NCI-H345 (cell line): ENCODE results near the gene IRF2.
A peak's percentile ranks its signal among the peaks of the same experiment; 100 is the strongest.

Source experiments
- DNase-seq: peaks from one replicate; lab custom pipeline; 2025; lab: John Stamatoyannopoulos, UW

IRF2 gene

DNA sequence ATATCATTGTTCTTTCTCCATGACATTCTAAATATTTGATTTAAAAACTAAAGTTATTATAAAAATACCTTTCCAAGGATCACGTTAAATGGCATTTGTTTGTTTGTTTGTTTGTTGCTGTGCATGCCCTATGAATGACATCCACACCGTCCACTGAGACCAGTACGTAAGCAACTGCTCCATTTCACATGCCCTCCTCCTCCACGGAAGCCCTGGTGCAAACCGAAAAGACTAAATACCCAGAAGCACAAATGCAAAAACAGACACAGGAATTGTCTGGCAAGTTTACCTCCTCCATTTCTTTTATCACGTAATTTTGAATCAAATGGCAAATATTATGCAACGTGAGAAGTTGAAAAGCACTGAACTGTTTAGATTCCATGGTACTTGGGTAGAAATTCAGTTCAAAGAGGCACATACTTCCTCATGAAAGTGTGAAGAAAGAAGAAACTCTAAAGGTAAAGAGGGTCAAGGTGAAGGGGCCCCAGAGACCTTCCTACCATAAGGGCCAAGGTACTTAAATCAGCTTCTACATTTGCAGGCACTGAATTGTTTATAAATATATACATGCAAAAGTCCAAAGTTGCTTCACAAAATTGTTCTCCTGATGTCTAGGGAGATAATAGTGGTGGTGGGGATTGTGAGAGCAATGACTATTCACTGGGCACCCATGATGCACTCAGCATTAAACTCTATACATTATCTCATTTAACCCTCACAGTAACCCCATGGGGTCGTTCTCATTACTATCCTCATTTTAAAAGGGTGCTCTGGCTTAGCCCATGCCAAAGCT is 23.4 kb downstream of the IRF2 start:
- DNase-seq, result no peak

DNA sequence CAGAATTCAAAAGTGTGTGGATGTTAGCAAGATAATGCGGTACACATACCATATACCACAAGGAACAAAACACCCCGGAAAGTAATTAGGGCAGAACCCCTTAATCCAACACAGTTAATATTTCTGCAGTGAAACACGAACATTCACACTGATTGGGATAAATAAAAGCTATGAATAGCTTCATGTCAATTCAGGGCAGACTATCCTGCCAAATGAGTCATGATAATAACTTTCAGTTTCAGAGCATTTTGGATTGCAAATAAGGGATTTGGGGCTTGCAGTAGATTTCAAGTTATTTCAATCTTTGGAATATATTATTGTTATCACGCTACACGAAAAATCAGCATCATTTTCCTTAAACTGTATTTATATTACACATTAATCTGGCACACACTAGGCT is 24.3 kb downstream of the IRF2 start:
- no peak for DNase-seq

DNA sequence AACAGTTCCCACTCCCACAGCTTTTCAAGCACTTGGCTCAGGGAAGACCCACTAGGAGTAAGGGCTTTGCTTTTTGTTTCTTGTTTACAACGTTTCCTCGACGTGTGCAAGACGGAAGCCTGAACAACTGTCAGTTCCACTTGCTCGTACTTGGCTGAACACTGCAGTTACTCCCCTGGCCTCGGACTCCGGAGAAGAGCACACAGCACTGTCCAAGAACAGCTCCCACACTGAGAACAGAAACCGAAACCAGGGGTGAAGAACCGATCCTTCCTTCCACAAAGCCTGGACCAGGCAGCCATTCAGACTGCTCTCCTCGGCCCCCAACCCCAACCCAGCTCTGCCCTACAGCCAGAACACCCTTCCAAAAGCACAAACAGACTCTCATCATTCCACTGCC is 25.5 kb downstream of the IRF2 start:
- DNase-seq, result no peak

DNA sequence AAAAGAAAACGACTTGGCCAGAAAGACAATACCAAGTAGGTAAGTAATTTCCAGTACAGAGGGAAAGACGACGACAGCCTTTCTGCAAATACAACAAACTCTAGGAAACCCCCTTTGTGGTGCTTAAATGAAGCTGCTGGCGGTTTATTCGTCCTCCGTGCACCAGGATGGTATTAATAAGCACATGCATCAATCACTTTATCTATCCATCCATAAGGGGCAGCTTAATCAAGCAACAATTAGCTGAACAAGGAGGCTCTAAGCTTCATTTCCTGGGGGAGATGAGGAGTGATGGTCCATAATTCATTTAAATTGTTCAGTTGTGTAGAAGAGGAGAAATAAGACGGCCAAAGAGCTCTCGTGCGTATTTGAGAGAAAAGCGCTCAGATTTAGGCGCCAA is 26.2 kb downstream of the IRF2 start:
- DNase-seq, result no peak

DNA sequence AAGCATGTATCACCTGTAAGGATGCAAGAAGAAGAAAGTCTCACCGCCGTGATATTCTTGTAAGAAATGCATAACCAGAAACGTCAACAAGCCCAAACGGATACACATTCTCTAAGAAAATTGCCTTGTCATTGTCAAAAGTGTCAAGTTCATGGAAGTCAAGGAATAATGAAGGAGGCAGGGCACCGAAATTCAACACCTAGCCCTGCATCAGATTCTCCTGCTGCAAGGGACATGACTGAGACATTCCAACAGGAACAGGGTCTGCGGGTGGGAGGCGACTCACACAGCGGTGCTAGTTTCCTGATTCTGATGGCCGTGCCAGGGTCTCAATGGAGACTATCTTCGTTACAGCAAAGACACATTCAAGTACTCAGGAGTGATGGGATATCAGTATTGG is 26.7 kb downstream of the IRF2 start:
- no peak for DNase-seq

DNA sequence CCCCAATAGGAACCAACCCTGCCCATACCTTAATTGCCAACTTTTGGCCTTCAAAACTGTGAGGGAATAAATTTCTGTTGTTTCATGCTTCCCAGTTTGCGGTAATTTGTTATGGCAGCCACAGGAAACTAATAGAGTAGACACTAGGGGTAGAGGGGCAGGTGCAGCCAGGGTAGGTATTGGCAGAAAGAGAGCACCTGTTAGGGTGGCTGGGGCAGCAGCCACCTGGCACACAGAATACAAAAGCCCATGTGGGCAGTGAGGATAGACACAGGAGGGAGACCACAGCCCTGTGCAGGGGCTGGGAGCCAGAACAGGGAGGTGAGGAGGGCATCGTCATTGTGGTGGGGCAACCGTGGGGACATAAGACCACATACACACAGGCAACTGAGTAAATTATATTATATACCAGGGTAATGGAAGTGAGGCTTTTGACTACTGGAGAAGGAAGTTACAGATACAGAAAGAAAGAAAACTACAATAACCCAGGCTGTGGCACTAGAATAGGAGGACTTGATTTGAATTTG is 28.2 kb downstream of the IRF2 start:
- DNase-seq, result no peak

DNA sequence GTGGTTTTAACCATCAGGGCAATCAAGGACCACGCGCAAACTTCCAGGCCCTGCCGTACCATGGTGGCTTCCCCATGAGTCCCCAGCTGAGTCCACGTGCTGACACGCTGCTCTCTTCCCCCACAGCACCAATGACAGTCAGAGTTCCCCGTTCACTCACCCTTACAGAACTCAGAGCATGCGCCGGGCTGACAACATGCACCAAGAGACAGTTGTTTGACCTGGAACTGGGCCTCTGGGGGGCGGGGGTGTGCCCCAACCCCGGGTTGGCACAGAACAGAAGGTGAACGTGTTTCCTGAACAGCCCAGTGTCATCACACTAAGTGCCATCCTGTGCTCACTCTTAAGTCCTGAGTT is 29.4 kb downstream of the IRF2 start:
- DNase-seq, result no peak

DNA sequence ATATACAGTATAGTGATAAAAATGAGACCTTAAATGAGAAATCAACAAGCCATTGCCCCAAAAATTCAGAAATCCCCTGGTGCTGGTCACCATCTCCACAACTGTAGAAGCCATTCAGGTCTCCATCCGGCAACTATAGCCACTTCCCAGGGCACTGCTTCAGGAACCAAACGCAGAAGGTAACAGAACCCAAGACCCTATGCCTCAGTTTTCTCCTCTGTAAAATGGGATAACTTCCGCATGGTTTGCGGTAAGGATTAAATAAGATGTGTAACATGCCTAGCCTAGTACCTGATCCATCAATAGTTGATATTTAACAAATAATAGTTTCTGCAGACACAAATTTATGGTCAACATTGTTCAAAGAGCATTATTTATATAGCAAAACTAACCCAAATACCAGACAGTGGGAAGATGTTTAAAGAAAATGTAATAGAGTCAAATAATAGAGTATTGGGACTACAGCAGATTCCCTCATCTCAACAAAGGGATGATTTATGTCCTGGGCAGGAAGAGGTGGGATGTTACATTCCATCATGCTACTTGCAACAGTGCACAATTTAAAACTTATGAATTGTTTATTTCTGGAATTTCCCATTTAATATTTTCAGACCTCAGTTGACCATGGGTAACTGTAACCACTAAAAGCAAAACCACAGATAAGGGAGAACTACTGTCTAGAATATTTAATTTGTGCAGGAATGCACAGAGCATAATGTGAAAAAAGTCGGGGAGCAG is 30.0 kb downstream of the IRF2 start:
- no peak for DNase-seq

DNA sequence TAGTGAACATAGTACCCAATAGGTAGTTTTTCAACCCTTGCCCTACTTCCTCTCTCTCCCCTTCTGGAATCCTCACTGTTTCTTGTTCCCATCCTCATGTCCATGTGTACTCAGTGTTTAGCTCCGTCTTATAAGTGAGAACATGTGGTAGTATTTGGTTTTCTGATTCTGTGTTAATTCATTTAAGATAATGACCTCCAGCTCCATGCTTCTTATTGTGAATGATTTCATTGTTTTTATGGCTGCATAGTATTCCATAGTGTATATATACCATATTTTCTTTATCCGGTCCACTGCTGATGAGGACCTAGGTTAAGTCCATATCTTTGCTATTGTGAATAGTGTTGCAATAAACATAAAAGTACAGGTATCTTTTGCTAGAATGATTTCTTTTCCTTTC is 31.0 kb downstream of the IRF2 start:
- DNase-seq, result no peak

DNA sequence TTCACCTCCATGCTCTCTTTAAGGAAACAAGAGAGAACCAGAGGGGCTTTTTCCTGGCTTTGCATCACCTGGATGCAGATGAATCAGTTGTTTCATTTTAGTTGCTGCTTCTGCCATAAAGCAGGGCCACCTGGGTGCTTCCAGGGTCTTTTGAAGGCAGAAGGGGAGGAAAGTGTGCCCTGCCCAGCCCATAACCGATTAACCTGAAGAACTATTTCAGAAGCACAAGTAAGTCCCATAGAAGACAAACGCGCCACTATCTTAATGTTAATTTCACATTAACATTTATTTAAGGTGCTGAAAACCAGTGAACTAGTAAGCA is 32.1 kb downstream of the IRF2 start:
- no peak for DNase-seq

DNA sequence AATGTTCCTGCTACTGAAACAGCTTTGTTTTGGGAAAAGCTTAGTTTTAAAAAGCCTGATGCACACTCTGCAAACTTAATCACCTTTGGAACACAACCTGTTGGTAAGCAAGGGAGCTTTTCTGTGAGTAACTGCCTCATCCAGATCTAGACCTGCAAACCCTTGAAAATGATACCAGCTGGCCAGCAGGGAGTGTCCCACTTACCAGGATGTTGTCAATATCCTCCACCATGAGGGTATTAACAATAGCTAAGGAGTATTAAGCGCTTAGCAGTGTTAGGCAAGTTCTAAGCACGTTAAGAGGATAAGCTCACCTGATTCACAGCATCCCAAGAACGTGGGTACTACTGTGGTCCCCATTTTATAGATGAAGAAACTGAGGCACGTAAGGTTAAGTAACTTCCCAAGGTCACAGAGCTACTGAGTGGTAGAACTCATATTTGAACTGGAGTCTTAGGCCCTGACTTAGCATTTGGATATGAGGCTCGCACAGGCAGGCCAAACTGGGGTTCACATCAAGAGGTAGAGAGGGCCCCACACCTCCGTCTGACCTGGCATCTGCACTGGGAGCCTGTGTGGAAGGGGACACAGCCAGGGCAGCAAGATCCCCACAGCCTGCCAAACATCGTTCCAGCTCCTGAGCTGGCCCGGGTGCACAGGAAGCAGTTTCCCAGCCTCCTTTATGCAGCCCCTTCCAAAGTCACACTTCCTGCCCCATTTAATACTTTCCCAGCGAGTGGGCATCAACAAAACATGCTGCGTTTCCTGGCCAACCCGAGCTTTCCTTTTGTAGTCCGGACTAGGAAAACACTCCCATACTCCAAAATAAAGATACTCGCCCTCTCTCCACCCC is 32.7 kb downstream of the IRF2 start:
- no peak for DNase-seq

DNA sequence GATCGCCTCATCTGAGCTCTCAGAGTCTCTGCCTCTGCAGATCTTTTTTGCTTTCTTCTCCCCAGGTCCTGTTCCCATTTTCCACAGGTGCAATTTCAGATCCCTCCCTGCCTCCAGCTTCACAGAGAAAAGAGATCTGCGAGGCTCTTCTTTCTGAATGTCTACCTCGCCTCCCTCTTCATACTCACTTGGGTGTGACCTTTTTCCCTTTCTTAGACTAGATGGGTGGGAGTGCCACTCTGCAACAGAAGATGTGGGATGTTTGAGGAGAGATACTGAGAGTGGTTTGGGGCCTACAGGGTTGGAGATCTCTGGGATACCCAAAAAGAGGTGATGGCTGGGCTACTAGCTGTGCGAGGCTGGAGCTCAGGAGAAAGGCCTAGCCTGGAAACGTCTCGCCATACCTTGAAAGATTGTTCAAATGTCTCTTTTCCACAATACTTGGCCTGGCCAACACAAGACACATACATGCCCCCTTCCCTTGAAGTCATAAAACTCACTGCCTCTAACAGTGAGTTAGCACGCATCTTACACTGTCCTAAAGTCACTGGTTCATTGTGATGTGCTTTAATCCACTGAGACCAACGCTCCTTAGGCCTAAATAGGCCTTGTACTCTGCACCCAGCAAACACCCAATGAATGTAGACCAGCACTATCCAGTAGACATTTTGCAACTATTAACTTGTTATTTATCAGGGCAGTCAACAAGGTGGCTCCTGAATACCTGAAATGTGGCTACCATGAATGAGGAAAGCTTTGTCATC is 33.6 kb downstream of the IRF2 start:
- DNase-seq, result no peak

DNA sequence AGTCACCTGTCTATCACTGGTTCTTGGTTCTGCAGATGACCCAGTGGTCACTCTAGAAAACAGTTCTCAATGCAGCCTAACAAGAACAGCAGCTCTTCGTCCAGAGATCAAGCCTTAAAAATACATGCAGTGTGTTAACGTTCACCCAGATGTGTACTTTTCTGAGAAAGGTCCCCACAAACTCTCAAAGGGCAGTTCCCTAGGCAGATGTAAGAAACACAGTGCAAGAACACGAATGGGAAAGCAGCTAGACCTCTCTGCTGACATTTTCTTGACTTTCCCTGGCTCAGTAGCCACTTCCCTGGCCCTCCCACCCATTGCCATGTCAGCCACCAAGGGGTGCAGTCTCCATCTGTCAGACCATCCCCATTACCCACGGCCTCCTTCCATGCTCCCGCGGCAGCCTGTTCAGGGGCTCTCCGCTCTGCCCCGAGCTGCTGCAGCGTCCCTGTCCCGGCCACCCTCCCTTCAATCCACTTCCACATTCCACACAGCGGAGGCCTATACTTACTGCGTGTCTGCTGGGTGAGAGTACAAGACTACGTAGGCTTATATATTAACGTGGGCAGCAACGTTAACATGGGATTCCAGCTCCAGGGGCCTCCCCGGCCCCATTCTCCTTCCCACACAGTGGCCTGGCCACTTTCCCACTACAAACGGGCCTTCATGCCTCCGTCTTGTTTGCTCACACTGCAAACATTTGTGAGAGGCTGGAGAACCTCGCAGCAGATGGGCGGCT is 34.3 kb downstream of the IRF2 start:
- DNase-seq, result no peak

DNA sequence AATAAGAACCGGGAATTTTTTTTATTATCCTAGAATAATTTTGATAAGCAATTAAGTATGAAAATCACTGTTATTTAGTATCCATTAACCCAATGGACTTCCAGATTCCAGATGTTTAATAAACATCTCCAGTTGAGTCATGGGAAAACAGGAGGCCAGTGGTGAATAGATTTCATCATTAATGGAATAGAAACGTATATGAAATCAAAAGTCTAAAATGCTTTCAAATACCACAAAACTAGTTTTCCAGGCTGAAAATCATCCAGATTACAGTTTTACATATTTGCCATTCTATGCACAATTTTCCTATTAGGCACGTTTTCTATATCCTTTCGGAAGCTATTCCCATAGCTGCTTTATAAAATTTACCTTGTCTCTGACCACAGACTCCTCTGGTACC is 35.0 kb downstream of the IRF2 start:
- DNase-seq, result no peak

DNA sequence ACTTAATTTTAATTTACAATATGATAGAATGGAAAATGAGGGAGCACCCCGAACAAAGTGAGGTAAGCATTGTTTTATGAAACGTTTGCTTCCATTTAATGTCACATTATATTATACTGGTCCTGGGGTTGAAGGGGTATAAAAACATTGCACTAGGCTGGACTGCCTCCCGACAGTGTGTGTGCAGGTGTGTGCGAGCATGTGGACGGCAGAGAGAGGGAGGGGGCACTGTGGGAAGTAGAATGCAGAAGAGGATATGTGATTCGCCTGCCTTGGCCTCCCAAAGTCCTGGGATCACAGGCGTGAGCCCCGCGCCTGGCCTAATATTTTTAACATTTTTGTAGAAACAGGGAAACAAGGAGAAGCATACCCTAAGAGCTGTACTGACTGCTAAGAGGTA is 36.0 kb downstream of the IRF2 start:
- DNase-seq, result no peak

DNA sequence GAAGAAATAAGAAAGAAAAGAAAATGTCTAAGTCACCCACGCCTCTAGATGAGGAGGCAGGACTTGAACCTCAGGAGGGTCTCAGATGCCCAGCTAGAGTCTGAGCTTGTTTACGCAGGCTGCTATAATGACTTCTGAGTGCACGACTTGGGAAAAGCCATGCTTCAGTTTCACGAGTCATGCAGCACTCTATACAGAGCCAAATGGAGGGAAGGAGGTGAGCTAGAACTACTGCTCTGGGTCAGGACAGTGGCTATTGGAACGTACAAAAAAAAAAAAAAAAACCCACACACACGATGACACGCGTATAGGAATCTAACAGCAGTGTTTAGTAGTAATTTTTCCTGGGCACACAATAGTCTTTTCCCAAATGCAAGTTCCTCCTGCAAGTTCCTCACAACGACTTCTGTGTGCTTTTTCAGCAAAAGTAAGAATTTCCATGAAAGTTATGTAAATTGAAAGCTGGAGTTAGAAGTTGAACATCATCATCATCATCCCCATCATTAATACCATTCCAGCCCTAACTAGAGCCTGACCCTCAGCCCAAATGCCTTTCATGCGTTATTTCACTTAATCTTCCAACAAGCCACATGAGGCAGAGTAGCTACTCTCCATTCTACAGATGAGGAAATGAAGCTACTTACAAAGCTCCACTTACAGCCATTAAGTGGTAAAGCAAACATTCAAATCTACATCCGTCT is 36.6 kb downstream of the IRF2 start:
- DNase-seq, result peak; percentile 26

DNA sequence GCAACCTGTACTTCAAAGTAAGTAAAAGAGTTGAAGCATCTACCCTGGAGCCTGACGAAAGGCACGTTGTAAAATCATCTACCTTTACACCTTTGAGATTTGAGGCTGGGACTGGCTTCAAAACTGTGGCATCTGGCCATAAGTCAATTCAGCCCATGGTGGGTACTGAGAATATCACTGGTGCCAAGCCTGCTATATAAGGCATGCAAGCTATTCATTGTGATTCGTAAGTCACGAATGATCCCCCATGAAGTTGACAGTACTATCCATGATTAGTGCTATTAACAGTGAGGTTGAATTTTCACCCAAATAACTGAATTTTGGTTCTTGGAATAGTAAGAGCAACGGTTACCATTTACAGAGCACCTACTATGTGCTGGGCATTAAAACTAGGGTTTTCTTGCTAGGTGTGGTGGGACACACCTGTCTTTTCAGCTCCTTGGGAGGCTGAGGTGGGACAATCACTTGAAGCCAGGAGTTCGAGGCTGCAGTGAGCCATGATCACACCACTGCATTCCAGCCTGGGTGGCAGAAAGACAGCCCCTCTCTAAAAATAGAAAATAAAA is 39.8 kb downstream of the IRF2 start:
- no peak for DNase-seq

DNA sequence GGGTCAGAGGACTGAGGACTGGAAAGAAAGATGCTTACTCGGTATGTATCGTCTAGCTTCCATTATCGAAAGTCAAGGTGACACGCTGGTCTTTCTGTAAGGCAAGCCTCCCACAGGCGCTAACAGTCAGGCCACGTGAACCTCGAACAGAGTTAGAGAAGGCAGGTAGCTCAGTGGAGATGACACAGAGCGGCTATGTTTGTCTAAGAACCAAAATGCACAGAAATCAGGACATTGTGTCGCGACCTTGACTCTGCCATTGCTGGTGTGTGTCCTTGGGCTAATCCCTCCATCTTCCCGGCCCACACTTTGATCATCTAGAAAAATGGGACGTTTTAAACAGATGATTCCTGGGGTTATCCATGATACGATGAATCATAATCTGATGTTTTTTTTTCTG is 40.3 kb downstream of the IRF2 start:
- no peak for DNase-seq

DNA sequence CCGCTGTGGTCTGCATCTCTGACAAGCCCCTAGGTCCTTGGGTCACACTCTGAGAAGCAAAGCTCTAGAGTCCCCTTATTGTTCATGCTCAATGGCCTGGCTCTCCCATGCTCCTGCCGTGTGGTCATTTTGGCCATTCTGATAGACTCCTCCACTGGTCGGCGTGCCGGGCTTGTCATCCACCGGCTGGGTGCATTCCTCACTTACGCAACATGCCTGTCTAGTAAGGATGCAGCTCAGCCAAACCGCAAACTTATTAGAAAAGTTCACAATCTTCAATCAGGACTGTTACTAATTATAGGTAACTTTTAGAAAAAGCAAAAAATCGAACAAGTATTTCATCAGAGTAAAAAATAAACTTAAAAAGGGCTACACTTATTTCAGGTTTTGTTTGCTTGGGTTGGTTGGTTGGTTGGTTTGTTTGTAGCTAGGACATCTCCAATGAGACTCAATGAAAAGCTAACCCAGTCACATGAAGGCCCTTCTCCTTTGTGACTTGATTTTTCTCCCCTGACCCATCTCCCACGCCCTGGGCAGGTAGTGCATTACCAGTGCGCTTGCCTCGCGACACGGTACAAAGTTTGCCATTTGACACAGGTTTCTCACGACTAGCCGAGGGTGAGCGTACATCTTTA is 41.0 kb downstream of the IRF2 start:
- DNase-seq, result no peak
